Fibroblast of skin of right quadriceps (primary cell): ENCODE results near the gene WT1.
A peak's percentile ranks its signal among the peaks of the same experiment; 100 is the strongest.

Experiments
- DNase-seq: peaks from one replicate; pipeline ENCODE4 v3.0.0-alpha.2; 2013

Gene WT1

DNA sequence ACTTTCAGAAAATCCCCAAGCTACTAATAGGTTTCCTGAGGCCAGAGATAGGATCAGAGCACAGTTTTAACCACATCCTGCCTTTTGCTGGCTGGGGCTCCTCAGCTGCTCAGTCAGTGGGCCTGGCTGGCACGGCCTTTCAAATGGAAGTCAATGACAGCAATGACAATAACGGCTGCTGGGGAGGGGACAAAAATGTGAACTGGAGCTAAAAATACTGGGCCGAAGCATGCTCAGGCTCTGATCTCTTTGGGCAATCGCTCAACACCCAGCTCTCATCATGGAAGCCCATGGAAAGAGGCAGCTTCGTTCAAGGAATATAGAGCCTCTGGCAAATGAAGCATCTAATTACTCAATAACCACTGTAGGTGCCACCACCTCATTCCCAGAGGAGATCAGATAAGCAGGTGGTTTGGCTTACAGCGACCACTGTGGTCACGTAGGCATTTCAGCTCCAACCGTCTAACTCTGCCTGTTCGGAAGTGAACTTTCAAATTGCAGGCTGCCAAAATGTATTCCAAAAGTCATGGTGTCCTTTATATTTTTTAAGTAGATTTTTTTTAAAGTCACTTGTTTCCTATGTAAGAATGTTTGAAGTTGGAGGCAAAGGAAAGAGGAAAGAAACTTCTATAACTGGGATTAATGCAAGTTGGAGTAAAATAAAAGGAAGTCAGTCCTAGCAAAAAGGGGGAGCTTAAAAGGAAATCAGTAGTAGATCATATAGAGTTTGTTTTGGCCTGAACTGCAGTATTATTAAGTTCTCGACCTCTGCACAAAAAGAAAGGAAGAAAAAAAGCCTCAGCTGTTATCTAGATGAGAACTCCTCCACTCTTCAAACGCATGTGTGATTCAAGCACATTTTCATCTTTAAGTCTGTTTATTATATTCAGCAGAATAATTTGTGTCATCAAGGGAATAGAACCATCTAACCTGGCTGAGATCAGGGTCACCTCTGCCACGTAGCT, 14.1 kb downstream of the WT1 start:
- peak; percentile 25 for DNase-seq

DNA sequence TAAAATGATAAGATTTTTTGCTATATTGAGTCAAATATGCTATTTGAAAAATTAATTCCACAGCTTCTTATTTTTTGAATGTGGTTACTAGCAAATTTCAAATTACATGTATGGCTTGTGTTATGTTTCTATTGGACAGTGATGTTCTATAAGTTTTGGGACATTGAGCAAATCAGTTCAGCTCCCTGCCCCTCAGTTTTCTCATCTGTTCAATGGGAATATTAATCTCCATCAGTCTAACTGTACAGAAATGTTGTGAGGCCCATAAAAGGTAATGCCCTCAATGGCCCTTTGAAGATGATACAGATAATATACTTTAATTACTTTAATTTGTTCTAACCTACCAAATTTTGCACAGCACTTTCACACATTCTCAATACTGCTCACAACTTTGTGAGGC, 15.2 kb downstream of the WT1 start:
- no peak for DNase-seq

DNA sequence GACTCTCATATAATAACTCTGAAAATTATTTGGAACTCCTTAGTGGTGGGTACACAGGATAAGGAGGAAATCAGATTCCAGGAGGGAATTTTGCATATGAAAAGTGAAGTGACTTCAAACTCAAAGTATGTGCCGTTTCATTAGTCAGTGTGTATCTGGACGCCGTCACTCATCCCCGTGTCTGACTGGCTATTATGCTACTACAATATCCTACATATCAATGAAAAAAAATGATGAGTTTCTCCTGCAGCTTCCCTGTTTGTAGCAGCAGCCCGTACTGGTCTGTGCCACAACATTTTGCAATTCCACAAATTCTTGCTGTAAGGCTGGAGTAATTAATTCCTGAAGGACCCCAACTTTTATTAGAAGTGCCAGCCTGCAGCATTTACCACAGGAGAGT, 16.5 kb downstream of the WT1 start:
- peak; percentile 17 for DNase-seq

DNA sequence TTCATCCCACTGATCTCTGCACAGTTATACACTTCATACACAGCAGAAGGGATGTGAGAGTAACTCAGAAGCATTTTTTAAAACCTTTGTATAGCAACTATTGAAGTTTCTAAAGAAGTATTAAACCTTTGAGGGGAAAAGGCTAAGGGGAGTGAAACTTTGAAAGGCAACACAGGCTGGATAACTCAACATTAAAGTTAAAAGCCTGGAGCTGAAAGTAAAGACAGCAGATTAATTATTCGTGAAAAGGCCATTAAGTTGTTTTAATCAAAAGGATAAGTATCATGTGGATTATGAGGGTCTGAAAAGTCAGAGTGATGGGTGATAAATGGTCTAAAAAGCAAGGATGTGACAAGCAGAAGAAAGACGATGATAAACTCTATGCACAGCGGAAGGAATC, 17.5 kb downstream of the WT1 start:
- no peak for DNase-seq

DNA sequence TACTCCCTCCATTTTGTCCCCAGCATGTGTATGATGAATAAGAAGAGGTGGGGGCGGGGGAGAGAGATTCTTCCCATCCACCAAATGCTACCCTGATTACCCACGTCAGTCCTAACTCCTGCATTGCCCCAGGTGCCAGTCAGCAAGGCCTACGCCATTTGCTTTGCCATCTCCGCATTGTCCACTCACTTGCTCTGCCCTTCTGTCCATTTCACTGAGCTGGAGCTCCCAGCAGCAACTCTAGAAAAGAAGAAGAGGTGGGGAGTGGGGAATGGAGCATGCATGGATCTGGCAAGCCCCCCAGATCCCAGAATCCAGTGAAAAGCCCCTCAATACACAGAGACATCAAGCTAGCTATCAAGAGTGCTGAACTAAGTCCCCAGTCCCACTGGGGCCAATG, 19.0 kb downstream of the WT1 start:
- no peak for DNase-seq

DNA sequence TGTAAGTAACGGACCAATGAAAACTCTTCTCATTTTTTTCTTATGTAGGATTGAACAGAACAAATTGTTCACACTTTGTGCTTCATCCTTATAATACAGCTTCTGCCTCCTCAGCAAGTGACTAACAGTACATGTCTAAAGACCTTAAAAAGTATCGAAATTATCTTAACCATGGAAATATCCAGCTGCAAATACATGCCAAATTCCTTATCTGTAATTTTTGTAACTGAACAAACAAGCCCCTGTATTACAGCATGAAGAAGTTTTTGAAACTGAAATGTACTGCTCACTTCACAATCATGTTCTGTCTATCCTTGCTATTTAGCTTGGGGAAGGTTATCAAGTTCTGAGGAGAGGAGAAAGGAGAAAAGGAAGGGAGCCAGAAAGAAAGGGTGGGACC, 20.4 kb downstream of the WT1 start:
- DNase-seq: no peak

DNA sequence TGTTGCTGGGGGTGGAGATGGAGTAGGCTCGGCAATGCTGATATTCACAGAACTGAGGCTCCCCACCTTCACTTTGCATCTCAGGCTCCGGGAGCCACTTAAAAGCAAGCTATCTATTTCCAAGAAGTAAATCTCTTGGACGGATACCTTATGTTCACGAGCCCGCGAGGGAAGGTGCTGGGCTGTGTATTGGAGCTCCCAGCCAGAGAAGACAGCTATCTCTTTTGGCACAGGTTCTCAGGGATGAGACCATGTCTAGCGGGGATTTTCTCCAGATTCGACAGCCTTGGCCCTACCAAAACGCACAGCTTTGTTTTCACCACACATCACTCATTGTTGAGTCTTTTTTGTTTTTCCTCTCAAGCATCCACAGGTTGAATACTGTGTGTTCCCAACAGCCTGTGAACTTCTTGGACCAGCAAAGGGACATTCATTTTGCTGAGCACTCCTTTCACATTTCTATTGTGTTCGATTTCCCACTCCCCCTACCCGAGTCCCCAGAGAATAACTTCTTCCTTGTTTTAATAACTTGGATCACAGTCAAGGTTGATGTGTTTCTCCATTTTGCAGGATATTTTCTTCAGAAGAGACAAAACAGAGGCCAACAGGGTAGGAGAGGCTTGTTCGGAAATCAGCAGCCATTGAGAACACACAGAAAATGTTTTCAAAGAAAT, 23.3 kb downstream of the WT1 start:
- no peak for DNase-seq

DNA sequence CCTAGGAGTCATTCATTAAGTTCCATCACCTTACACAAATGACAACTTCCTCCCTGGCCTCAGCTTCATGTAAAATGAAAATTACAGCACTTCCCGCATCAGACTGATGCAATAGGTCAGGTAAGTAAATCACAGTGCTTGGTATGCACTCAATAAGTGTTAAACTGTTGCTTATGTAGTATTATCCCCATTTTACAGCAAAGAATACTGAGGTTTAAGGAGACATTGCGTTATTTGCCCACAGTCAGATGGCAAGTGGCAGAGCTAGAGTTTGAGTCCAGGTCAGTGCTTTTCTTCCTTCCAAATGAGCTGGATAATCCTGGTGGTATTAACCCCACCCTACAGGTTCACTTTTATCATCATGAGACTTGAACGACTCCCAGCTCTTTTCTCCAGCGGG, 29.7 kb downstream of the WT1 start:
- DNase-seq: no peak

DNA sequence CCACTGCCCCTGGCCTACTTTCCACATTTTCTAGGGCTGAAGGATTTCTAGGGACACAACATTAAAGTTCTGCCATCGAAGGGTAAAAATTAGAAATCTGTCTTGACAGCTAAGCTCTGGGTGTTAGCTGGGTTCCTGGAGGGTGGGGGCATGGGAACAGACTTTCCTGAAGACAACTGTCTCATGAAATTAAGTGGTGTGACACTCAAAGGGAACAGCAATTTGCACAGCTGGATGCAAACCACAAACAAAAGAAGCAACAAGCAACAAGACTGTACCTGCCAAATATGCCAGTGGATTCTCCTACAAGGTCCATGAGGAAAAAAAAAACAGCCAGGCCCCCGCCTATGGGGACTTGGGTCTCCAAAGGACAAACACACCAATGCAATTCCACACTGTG, 32.5 kb downstream of the WT1 start:
- no peak for DNase-seq

DNA sequence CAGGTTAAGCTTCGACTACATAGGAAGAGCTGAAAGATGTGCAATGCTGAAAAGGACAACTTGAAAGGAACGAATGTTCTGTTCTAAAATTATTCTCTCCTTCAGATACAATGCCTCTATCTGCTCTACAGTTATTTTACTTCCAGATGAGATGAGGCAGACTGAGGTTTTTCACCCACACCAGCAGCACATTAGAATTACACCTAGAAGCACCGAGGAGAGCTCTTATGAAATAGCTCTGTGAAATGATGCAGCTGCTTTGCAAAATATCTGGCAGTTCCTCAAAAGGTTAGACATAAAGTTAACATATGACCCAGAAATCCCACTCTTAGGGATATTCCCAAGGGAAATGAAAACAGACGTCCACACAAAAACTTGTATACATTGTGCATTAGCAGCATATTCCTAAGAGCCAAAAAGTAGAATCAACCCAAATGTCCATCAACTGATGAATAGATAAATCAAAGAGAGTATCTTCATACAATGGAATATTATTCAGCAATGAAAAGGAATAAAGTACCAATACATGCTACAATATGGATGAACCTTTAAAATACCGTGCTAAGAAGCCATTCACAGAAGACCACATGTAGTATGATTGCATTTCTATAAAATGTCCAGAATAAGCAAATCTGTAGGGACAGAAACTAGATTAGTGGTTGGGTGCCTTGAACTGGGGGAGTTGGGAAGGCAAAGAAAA, 34.5 kb downstream of the WT1 start:
- no peak for DNase-seq

DNA sequence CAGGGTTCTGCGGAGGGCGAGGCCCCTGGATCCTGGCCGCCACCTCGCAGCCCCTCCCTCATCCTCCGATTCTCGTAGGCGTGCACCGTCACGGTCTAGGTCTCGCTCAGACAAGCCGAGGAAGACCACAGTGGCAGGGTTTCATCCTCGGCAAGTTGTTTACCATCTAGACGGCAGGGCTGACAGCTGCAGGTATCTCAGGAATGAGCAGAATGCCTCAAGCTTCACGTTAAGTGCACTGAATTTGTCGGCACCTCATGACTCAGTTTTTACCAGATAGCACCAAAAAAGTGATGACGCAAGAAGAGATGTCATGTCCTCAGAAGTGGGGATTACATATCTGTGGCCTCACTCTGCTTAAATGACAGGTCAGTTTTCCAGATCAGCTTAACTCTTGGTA, 35.1 kb downstream of the WT1 start:
- DNase-seq: peak; percentile 54

DNA sequence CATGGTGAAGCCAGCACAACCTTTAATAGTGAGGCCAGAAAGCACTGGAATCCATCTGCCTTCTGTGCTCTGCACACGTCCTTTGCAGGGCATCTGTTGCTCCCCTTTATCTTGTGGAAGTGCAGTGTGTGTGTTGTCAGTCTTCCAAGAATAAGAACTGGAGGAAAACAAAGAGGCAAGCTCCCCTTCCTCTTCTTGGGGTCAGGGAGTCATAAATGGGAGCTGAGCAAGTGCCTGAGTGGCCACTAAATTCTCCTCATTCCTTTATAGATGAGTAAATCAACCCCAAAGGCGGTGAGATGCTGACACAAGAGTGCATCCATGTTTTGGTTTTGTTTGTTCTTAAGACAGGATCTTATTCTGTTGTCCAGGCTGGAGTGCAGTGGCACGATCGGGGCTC, 38.3 kb downstream of the WT1 start:
- DNase-seq: peak; percentile 22

DNA sequence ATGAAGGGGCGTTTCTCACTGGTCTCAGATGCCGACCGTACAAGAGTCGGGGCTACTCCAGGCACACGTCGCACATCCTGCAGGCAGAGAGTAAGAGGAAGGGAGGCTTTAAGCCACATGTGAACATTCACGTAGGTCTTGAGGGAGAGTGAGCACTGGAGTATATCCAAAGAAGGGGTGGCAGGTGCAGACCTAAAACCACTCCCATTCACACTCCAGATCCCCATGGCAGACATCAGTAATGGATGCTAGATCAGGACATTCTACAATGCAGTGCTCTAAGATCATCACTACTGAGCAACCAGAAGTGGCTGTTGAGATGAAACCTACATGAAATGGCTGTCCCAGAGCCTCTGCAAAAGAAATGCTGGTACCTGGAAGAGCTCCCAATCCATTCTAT, 39.0 kb downstream of the WT1 start:
- no peak for DNase-seq

DNA sequence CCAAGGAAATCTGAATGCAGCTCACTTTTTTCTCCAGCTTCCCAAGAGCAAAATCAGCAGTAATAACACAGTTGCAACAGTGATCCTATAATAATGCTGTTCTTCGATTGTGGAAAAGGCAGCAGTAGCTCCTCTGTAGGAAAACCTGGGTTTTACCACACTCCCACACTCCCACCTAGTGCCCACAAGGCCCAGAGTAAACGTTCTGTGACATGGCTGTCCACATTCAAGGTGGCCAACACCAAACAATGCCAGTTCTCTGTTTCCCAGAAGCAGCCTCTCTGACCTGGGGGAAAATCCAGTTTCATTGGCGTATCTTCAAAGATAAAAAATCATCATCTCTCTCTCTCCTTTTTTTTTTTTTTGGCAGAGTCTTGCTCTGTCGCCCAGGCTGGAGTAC, 40.2 kb downstream of the WT1 start:
- DNase-seq: no peak

DNA sequence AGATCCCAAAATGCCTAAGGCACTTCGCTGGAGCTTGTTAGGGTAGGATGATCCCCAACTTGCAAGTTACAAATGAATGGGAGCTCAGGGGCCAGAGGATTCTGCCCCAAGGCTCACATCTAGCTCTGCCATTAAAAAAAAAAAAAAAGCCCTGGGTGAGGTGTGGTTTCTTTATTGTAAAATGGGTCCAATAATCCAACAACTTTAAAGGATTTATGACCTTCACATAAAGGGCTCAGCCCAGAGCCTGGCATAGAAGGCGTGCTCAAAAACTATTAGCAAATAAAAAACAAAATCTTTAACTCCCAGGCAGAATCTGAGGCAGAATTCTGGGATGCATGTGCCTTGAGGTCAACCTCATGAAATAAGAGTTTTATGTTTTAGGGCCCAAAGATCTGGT, 42.5 kb downstream of the WT1 start:
- no peak for DNase-seq

DNA sequence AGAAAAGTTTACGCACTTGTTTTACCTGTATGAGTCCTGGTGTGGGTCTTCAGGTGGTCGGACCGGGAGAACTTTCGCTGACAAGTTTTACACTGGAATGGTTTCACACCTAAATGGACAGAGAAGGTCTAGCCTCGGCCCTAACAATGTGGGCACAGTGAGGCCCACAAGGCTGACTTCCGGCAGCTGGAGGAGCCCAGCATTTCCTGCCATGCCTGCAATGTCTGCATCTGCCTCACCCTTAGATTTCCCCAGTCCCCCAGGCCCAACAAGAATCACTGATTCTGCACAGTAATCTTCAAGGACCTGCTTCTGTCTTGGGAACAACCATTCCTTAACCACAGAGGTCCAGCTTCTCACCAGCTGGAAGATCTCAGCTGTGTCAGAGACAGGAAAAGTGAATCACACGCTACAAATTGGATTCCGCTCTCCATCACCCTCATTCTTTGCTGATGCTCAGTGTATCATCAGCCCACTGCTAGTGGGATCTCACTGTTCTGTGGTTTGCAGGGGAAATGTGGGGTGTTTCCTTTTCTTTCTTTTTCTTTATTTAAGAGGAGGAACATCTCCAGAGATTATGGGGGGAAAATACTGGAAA, 43.3 kb downstream of the WT1 start:
- peak; percentile 79 for DNase-seq

DNA sequence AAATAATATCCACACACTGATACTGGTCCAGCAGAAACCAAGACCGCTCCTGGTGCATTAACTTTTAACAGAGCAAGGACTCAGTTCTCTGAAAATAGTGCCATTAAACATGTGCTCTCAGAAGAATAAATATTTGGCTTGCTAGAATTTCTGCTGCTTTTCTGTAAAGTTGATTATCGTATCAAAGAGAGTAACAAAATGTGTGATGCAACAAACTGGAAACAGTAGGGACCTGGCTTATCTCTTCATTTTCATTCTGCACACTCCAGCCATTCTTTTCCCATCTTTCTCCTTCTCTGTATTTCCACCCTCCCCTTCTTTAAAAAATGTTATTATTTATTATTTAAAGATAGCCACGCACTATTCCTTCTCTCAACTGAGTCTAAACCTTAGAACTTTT, 43.9 kb downstream of the WT1 start:
- DNase-seq: no peak

DNA sequence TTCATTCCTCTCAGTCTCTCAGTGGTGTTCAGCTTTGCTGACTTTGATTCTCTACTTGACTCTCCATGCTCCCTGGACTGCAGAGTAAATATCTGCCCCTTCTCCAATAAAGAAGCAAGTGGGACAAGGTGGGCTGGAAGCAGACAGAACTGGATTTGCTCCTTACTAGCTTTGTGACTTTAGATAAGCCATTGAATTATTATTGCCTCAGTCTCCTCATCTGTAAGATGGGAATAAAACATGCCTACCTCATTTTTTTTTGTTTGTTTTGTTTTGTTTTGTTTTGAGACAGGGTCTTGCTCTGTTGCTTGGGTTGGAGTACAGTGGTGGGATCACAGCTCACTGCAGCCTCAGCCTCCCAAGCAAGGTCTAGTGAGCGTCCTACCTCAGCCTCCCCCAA, 44.6 kb downstream of the WT1 start:
- DNase-seq: no peak

DNA sequence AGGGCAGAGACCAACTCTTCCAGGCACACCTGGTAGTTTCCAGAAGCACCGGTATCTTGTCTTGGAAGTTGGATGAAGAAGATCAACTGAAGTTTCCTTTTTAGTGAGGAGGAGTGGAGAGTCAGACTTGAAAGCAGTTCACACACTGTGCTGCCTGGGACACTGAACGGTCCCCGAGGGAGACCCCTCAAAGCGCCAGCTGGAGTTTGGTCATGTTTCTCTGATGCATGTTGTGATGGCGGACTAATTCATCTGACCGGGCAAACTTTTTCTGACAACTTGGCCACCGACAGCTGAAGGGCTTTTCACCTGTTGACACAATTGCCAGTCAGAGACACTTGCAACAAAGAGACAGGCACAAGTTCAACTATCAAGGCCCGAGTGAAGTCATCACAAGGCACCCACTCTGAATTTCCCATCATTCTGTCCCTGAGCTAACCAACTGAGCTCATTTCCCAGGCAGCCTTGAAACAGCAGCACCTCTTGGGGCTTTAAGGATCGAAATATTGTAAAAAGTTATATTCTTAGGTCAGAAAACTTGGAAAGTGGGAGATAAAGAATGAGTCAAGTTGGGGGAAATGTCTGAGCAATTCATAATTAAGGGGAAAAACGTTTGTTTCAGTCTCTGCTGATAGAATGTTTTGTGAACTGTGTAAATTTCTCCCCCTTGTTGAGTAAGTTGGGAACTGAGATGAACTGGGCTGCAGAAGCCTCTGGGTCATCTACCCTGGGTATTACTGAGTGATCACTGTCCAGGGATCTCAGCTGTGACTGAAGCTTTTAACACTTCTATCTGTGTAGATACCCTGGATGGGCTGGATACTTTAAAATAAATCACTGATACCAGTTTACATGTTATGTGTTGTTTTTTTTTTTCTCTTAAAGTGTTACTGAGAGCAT, 46.2 kb downstream of the WT1 start:
- no peak for DNase-seq

DNA sequence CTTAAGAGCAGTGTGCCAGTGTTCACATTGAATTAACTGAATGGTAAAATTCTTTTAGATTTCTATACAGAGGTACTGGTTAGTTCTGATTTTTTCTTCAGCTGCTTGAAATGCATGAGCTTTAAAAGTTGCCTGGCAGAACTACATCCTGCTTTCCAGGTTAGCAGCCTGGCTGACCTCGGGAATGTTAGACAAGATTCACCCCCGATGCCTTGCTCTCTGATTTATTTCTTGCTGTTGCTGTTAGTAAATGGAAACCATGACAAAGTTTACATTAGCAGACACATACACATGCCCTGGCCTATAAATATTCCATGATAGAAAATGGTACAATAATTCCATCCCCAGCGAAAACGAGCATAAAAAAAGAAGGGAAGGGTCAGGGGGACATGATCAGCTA, 47.0 kb downstream of the WT1 start:
- DNase-seq: no peak

DNA sequence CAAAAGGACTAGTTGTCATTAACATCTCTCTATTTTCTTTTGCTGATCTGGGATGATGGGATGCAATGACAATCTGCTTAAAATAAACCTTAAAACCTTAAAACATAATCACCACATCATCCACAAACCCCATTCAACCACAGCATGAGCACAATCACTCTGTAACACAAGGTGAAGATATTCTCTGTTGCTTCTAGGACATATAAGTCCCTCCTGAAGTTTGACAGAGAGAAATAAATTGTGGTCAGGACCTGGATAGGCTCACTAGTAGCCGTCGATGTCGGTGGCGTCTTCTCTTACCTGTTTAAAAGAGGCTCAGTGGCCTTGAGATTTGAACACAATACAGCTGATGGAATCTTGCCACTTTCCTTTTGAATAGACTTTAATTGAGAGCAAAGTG, 47.9 kb downstream of the WT1 start:
- DNase-seq: no peak

DNA sequence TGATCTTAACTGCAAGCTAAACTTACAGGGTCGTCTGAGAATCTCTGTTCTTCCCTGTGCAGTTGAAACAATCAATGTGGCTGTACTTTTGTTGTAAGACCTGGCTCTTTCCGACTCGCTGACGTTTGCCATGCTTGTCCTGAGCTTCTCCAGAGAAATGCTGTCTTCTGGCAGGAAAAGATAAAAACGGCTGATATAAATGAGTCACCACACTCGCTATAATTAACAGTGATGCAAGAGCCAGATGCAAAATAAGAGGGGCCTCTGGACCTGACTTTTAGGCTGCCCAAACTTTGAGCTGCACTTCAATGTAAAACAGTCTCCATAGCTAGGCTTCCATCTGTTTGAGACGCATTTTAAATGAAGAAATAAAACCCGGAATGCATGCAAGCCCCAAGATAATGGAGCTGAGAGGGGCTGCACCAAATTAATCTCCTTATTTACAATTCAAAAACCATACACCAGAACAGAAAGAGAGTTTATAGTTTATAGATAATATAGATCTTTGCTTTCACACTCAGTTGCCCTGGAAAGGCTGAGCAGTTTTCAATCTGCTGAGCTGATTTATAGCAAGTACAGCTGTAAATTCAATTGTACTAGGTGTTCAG, 48.5 kb downstream of the WT1 start:
- peak; percentile 62 for DNase-seq
